CD4-positive, alpha-beta T cell treated with Interferon alpha-2 for 1 hour (primary cell): Measurements from ENCODE around the gene SMIM38.

Experiments
- DNase-seq, 2 donors: peaks; one replicate each; pipeline ENCODE4 v3.0.0-alpha.2; 2020 to 2022

The SMIM38 gene

GRCh38 chr11:69155302-69156234 is at the start of gene SMIM38:
Gene SMIM38 (plus strand): TSS chr11:69155935. CDS start chr11:69157847, 1,912 bp downstream.
- no peak for DNase-seq

DNA sequence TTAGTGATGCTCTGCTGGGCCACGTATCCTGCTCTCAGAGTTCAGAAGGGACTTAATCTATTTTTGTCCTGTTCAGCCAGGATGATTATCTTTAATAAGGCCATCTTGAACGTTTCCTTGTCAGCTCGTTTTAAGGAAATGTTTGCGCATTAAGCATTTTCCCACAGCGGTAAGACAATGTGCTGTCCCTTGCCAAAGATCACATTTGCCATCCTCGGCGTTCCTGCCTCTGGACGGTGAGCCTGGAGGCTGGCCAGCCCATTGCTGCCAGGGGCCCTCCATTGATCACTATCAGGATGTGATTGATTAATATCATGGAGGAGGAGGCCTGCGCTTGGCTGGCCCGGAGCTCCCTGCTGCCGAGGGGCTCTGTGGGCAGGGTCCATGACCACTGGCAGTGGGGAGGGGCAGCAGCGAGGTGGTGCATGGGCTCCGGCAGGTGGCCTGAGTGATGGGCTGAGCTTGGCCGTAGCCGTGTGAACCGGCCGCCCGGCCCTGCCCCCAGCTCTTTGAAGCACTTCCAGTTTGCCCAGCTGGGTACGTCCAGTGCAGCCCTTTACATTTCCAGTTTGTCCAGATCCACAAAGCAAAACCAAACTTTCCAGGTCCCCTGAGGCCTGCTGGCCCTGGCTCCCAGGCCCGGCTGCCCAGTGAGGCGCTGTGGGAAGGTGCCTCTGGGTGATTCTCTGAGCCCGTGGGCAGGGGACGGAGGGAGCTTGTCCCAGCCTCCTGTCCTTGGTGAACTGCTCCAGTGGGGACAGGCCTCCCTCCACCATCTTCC is 49.5 kb upstream of the SMIM38 start:
- no peak for DNase-seq

GRCh38 chr11:69107413-69107812 is 48.3 kb upstream of the SMIM38 start:
- DNase-seq, result no peak

DNA sequence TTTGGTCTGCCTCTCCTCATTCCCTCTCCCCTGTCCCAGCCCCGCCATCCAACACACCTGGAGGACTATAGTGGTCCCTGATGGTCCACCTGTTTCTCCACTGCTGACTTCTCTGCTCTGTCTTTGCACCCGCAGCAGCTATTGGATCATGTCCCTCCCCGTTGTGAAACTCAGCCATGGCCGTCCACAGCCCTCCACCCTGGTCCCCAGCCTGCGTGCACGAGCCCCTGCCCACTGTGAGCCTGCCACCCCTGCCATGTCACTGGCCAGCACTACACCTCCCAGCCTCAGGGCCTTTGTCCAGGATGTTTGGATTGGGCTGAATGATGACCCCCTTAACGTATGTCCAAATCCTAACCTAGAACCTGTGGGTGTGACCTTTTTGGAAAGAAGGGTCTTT is 47.7 kb upstream of the SMIM38 start:
- no peak for DNase-seq

DNA sequence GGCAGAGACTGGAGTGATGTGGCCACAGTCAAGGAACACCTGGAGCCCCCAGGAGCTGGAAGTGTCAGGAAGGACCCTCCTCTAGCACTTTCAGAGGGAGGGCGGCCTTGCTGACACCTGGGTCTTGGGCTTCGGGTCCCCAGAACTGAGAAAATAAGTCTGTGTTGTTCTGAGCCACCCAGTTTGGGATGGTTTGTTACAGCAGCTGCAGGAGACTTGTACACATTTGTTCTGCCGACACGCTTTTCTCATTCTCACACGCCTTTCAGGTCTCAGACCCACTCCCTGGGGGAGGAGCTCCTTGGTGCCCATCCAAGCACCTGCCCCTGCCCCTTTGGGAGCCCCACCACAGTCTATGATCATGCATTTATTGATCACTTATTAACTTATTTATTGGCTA is 47.2 kb upstream of the SMIM38 start:
- no peak for DNase-seq

DNA sequence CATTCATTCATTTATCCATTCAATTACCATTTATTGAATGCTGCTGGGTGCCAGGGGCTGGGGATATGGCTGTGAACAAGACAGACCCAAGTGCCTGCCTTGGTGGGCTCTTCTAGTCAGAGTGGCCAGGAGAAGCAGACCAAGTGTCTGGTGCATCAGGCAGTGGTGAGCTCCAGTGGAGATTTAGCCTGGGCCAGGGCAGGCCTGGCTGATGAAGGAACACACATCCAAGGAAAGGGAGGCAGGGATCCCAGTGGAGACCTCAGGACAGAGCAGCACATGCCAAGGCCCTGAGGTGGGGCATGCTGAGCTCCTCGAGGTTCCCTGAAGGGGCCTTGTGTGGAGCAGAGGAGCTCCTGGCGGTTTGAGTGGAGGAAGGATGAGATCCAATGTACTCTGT is 46.6 kb upstream of the SMIM38 start:
- no peak for DNase-seq

DNA sequence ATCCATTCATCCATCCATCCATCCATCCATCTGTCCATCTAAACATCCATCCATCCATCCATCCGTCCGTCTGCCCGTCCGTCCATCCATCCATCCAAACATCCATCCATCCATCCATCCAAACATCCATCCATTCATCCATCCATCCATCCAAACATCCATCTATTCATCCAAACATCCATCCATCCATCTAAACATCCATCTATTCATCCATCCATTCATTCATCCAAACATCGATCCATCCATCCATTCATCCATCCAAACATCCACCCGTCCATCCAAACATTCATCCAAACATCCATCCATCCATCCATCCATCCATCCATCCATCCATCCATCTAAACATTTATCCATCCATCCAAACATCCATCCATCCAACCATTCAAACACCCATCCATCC is 45.3 kb upstream of the SMIM38 start:
- no peak for DNase-seq

GRCh38 chr11:69111624-69112542 is 43.9 kb upstream of the SMIM38 start:
- DNase-seq, result no peak

GRCh38 chr11:69113226-69113625 is 42.5 kb upstream of the SMIM38 start:
- DNase-seq, result no peak

- DNase-seq, result no peak
Observed at GRCh38 chr11:69113646-69114340, 41.9 kb upstream of the SMIM38 start.

GRCh38 chr11:69114362-69114761 is 41.4 kb upstream of the SMIM38 start:
- no peak for DNase-seq

DNA sequence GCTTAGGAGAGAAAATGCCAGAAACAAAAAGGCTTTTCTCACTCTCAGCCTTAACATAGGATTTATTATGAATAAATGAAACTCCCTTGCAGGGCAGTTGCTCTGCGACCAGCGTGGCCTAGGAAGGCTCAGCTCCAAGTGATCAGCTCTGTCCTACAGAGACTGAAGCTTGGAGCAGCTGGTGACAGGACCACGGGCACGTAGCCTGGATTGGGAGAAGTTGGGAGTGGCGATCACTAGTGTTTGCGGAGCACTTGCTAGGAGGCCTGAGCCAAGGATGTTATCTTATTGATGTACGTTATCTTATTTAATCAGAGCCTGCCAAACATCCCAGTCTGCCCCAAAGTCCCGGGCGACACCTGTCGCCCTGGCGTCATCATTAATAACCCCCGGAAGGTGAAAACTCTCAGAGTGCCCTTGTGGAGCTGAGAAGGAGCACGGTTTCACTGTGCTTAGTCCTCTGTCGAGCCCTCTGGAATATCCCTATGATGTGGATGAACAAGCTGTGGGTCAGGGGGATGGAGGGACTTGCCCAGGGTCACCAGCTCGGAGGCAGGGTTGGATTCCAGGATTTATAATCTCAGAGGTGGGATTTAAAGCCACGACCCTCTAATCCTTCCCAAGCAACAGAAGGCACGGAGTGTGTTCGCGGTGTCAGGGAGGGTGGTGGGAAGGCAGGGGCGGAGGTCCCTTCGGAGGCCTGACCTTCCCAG is 40.8 kb upstream of the SMIM38 start:
- DNase-seq, result no peak

DNA sequence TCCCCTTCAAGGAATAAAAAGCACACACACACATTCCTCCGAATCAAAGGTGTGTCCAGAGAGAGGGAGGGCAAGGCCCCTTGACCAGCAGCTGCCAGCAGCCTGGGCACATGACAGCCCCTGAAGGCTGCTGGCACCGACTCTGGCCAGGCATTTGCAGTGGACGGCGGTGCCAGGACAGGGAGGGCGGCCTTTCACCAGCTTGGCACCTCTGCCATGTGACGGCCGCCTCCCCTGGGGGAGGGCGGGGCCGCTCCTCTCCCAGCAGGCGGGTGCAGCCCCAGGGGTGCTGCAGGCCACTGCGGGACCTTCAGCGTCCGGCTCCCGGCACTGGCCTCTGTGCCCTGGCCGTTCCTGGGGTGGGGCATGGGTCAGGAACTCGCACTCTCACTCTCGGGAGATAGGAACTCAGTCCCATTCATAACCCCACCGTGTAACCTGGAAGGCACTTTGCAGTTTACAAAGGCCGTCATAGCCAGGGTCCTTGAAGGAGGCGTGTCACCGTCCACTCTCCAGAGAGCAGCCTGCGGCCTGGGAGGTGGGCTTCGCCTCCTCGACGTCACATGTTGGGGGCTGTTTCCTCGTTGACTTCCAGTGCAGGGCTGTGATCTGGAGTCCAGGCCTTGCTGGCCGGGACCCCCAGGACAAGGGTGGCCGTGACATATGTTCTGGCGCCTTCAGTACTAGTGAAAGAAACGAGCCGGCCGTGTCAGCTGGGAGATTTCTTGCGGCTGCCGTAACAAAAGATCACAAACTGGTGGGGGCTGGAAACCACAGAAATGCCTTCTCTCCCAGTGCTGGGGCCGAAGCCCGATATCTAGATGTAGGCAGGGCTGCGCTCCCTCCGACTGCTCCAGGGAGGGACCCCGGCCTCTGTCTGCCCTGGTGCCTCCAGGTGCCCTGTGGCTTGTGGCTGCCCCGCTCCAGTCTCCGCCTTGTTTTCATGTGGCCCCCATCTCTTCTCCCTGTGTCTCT is 39.9 kb upstream of the SMIM38 start:
- DNase-seq, result no peak

DNA sequence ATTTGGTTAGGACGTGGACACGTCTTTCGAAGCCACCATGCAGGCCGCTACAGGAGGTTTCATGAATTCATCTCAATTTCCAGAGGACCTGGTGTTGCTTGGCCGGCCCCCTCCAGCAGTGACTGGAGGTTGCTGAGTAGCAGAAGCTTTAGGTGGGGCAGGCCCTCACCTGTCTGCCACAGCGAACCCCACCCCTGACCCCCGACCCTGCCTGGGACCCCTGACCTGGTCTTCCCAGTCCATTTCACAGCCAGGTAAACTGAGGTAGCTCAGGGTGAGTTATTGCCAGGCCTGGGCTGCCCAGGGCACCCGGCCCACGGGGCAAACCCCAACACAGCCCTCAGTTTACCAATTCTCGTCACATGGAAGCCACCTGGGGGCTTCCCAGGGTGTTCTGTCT is 39.1 kb upstream of the SMIM38 start:
- DNase-seq, result no peak

DNA sequence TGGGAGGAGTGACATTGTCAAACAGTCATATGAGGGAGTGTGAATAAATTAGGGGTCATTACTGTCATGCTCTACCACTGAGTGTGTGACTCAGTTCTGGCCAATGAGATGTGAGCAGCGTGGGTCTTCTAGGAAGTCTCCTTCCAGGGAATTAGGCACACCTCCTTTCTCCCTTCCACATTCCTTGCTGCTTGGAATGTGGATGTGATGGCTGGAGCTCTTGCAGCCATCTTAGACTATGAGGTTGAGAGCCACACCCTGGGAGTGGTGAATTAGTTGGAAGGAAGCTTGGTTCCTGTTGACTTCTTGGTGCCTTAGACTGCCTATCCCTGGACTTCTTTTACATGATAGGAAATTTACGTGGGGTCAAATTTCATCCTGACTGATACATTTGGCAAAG is 36.5 kb upstream of the SMIM38 start:
- DNase-seq, result no peak

- DNase-seq, result no peak
Observed at GRCh38 chr11:69120096-69120875, 35.4 kb upstream of the SMIM38 start.

GRCh38 chr11:69121021-69121420 is 34.7 kb upstream of the SMIM38 start:
- no peak for DNase-seq

DNA sequence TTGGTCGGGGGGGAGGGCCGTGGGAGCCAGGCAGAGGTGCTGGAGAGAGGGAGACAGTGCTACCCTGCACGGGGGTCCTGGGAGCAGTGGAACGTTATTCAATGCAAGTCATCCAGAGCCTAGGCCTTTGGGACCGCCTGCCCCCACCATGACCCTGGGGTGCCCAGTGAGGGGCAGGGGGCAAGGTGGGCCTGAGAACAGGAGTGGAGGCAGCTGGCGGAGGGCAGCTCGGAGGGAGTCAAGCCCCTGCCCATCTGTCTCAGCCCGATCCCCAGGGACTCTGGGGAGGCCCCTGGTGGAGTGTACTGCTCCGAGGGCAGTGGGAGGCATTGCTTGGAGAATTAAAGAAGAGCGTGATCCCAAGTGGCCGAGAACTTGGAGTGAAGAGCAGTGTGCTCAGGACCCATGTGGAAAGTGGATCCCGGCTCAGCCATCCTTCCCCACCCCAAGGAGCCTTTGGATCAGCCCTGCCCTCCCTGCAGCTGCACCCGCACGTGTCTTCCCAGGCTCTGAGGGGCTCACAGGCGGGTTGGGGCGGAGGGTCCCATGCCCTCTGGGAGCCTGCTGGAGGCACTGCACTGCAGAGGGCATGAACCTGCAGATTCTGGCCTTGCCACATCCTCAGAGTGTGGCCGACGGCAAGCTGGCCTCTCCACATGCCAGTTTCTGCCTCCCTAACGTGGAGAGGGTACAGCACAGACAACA is 34.0 kb upstream of the SMIM38 start:
- no peak for DNase-seq

DNA sequence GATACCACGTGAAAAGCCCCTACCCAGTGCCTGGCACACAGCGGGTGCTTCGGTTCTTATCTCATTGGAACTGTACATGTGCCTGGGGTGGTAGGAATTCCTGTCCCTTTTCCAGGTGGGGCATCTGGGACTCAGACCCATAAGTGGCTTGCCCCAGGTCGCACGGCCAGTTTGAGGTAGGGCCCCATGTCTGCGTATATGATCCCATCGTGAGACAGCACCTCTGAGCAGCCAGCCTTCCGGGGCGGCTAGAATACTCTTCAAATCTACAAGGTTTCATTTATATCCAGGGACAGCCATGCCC is 33.5 kb upstream of the SMIM38 start:
- DNase-seq, result no peak
